K562 (cell line): ENCODE results near the gene MUCL3. TPM values are rescaled to one million over a fixed set of nuclear protein-coding genes. Genes with fewer than 3 reads are reported as not detected.

ENCODE experiments used
- ARNT ChIP-seq, 2 experiments: fragments of 450-650 bp; IDR thresholded peaks; 2 replicates each; pipeline ENCODE4 v1.6.1; 2016; ENCODE audit warnings: mild to moderate bottlenecking in 1 of 2
- ATF7 ChIP-seq: fragments of 450-650 bp; IDR thresholded peaks from 2 replicates; pipeline ENCODE4 v1.7.1; 2014; ENCODE audit warnings: mild to moderate bottlenecking, moderate library complexity
- BHLHE40 ChIP-seq: IDR thresholded peaks from 2 replicates; pipeline ENCODE4 v1.6.1; 2011; ENCODE audit warnings: low read length, improper control_type of control experiment
- CBX2 ChIP-seq: fragments of 200-600 bp; sonication (generic); IDR thresholded peaks from one replicate; pipeline ENCODE4 v1.6.1; 2012; ENCODE audit warnings: mild to moderate bottlenecking, low read length, inconsistent platforms; ENCODE audit not compliant: insufficient read depth, poor library complexity, severe bottlenecking
- CTCF ChIP-seq, 3 experiments: IDR thresholded peaks in 2 of 3; conservative IDR thresholded peaks in 1 of 3; 2 replicates each; pipeline ENCODE4 v1.5.1; 2011 to 2012; ENCODE audit warnings: low read length in 3 of 3, mild to moderate bottlenecking in 3 of 3, control low read depth in 2 of 3, improper control_type of control experiment in 1 of 3, inconsistent platforms in 1 of 3, low read depth in 1 of 3, mixed read lengths in 1 of 3, moderate library complexity in 1 of 3; ENCODE audit not compliant: insufficient read depth in 2 of 3
- FOSL1 ChIP-seq: fragments of 200-800 bp; sonication (Bioruptor generic); conservative IDR thresholded peaks from 2 replicates; pipeline ENCODE4 v1.6.1; 2016; ENCODE audit warnings: missing genetic modification characterization, missing compliant biosample characterization
- FUS ChIP-seq: fragments of 200-400 bp; formaldehyde crosslinking; optimal IDR thresholded peaks from 2 replicates; pipeline ENCODE3; 2017; ENCODE audit warnings: low read depth, low read length
- GTF2E2 ChIP-seq: fragments of 200-800 bp; sonication (Bioruptor generic); IDR thresholded peaks from 2 replicates; pipeline ENCODE4 v1.6.1; 2016; ENCODE audit warnings: missing genetic modification characterization, missing compliant biosample characterization
- HDGF ChIP-seq: fragments of 450-650 bp; IDR thresholded peaks from 2 replicates; pipeline ENCODE4 v1.6.1; 2016
- IFI16 ChIP-seq: fragments of 250-450 bp; sonication (Bioruptor Pico); IDR thresholded peaks from 2 replicates; pipeline ENCODE4 v2.1.2; 2022; ENCODE audit warnings: mild to moderate bottlenecking, inconsistent platforms
- KLF16 ChIP-seq: IDR thresholded peaks from 2 replicates; pipeline ENCODE4 v1.6.1; 2016; ENCODE audit warnings: antibody characterized with exemption
- MTA1 ChIP-seq: fragments of 450-650 bp; IDR thresholded peaks from 2 replicates; pipeline ENCODE4 v1.6.1; 2017; ENCODE audit warnings: borderline replicate concordance
- NBN ChIP-seq: fragments of 450-650 bp; IDR thresholded peaks from 2 replicates; pipeline ENCODE4 v1.6.1; 2016; ENCODE audit warnings: low read depth, mild to moderate bottlenecking
- PRPF4 ChIP-seq: fragments of 200-400 bp; formaldehyde crosslinking; IDR thresholded peaks from one replicate; pipeline ENCODE4 v1.6.1; 2017; ENCODE audit warnings: low read length, low read depth, mild to moderate bottlenecking; ENCODE audit not compliant: insufficient read depth, poor library complexity, severe bottlenecking
- RB1 ChIP-seq: fragments of 450-650 bp; IDR thresholded peaks from 2 replicates; pipeline ENCODE4 v1.6.1; 2017; ENCODE audit warnings: low read depth, mild to moderate bottlenecking
- SAP30 ChIP-seq: fragments of 200-600 bp; sonication (generic); IDR thresholded peaks from 2 replicates; pipeline ENCODE4 v1.6.1; 2012; ENCODE audit warnings: borderline replicate concordance, low read depth, mild to moderate bottlenecking, moderate library complexity, low read length, control low read depth, inconsistent platforms; ENCODE audit not compliant: insufficient read depth, poor library complexity, severe bottlenecking
- SPI1 ChIP-seq: IDR thresholded peaks from 2 replicates; pipeline ENCODE4 v1.6.1; 2011; ENCODE audit warnings: low read depth, low read length, control low read depth, borderline replicate concordance
- VEZF1 ChIP-seq: fragments of 200-800 bp; sonication (Bioruptor generic); IDR thresholded peaks from 2 replicates; pipeline ENCODE4 v1.6.1; 2017; ENCODE audit warnings: missing genetic modification characterization, missing compliant biosample characterization
- WHSC1 ChIP-seq: IDR thresholded peaks from one replicate; pipeline ENCODE4 v1.6.1; 2012; ENCODE audit warnings: low read length, control low read depth, inconsistent platforms
- ZNF134 ChIP-seq: fragments of 250-450 bp; sonication (Bioruptor Pico); conservative IDR thresholded peaks from 2 replicates; pipeline ENCODE4 v1.4.0; 2020
- ZNF41 ChIP-seq: fragments of 250-450 bp; sonication (Bioruptor Pico); conservative IDR thresholded peaks from 2 replicates; pipeline ENCODE4 v1.4.0; 2020; ENCODE audit warnings: mild to moderate bottlenecking
- ZNF57 ChIP-seq: fragments of 450-650 bp; formaldehyde crosslinking; IDR thresholded peaks from 2 replicates; pipeline ENCODE4 v1.4.0; 2020; ENCODE audit warnings: mild to moderate bottlenecking, moderate library complexity
- polyA plus RNA-seq, 8 experiments: library from polyadenylated mRNA; depleted of rRNA in 4 of 8; stranded (reverse) in 5 of 8; unstranded in 3 of 8; fragments of >200 nt; fragmentation: Nextera tagmentation in 2 of 8; fragmentation: Illumina TruSeq in 1 of 8; extraction: Ambion mirVana in 2 of 8; extraction: Trizol in 1 of 8; gene quantifications; 2 replicates each; pipeline versions ENCODE4 v1.2.1 to v1.2.3, GENCODE V29; 2011 to 2014; ENCODE audit warnings: inconsistent platforms in 1 of 8, missing spikeins in 1 of 8
- total RNA-seq, 7 experiments: library from RNA; depleted of rRNA in 6 of 7; stranded (reverse); fragments of >200 nt in 6 of 7; fragmentation: Illumina TruSeq in 2 of 7; extraction: Trizol in 2 of 7; gene quantifications; 2 replicates each; pipeline versions ENCODE4 v1.2.1 to v1.2.3, GENCODE V29; 2011 to 2021; ENCODE audit warnings: low replicate concordance in 1 of 7
- TF ChIP-seq, protein P1 (sequence below): sonication (generic); formaldehyde crosslinking; IDR thresholded peaks from 2 replicates; pipeline ENCODE4 v1.8.0; 2022; ENCODE audit warnings: missing genetic modification reagents, mild to moderate bottlenecking, borderline replicate concordance
- TF ChIP-seq, protein P2 (sequence below): fragments of 450-650 bp; formaldehyde crosslinking; IDR thresholded peaks from 2 replicates; pipeline ENCODE4 v1.4.0; 2022; ENCODE audit warnings: missing genetic modification characterization

The MUCL3 gene
- total and polyA plus RNA-seq, 9 of the 15 experiments (the other 6 are each of a cell fraction or from before 2014, with no cell fraction given), result 0.07 TPM; not detected in 8

GRCh38 chr6:30915591-30915946 is 25.2 kb upstream of the MUCL3 start (continued):
- 0 out of 2 replicates have a peak, but pooled peaks have one; percentile 11 for TF ChIP-seq ATF7
- no peak for TF ChIP-seq PRPF4
- no peak for TF ChIP-seq GTF2E2 (tag)
- TF ChIP-seq ARNT (IDR thresholded peaks at IDR 0.05), result 0 out of 4 replicates have a peak, but pooled peaks of 1 of the 2 experiments have one; percentile 26
- TF ChIP-seq ZNF57 (CRISPR knock-in tag), result no peak
- no peak for TF ChIP-seq SAP30
- TF ChIP-seq WHSC1, result no peak
- no peak for TF ChIP-seq CBX2
- TF ChIP-seq RB1, result peak; percentile 13; the same call in 1 of the 2 replicates
- TF ChIP-seq BHLHE40, result no peak
- no peak for TF ChIP-seq ZNF41 (CRISPR knock-in tag)
- TF ChIP-seq FOSL1, result no peak
- no peak for TF ChIP-seq FUS
- TF ChIP-seq, protein P1, sequence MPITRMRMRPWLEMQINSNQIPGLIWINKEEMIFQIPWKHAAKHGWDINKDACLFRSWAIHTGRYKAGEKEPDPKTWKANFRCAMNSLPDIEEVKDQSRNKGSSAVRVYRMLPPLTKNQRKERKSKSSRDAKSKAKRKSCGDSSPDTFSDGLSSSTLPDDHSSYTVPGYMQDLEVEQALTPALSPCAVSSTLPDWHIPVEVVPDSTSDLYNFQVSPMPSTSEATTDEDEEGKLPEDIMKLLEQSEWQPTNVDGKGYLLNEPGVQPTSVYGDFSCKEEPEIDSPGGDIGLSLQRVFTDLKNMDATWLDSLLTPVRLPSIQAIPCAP, result no peak
- 0 out of 2 replicates have a peak, but pooled peaks have one; percentile 15 for TF ChIP-seq MTA1
- no peak for TF ChIP-seq VEZF1 (CRISPR knock-in tag)
- TF ChIP-seq, protein P2, sequence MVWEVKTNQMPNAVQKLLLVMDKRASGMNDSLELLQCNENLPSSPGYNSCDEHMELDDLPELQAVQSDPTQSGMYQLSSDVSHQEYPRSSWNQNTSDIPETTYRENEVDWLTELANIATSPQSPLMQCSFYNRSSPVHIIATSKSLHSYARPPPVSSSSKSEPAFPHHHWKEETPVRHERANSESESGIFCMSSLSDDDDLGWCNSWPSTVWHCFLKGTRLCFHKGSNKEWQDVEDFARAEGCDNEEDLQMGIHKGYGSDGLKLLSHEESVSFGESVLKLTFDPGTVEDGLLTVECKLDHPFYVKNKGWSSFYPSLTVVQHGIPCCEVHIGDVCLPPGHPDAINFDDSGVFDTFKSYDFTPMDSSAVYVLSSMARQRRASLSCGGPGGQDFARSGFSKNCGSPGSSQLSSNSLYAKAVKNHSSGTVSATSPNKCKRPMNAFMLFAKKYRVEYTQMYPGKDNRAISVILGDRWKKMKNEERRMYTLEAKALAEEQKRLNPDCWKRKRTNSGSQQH, result 0 out of 2 replicates have a peak, but pooled peaks have one; percentile 57
- TF ChIP-seq NBN, result no peak
- TF ChIP-seq IFI16, result no peak
- no peak for TF ChIP-seq SPI1
- peak; percentile 75 to 92 (median 85) for TF ChIP-seq CTCF (IDR thresholded peaks at IDR 0.05 in 2 of 3, conservative IDR thresholded peaks at IDR 0.05 in 1 of 3; ENCODE audit: insufficient read depth in 2 of 3, low read depth in 1 of 3, low read length in 3 of 3)
- TF ChIP-seq KLF16, result 0 out of 2 replicates have a peak, but pooled peaks have one; percentile 23
- TF ChIP-seq ZNF134 (CRISPR knock-in tag), result no peak
- TF ChIP-seq HDGF, result 0 out of 2 replicates have a peak, but pooled peaks have one; percentile 69
